Measurements from ENCODE around the gene TMEM150B. TPM values are rescaled to one million over a fixed set of nuclear protein-coding genes. Genes with fewer than 3 reads are reported as not detected.

TMEM150B gene
- total and polyA plus RNA-seq, 4 donors, result 0.81 to 3.3 (median 2.0) TPM

GRCh38 chr19:55269299-55269698, 55.8 kb downstream of the TMEM150B start:
- H3K4me1 ChIP-seq (ENCODE audit: control insufficient read depth in 4 of 4, insufficient read depth in 4 of 4, low read length in 3 of 4), result no peaks in the 10 kb centered on the region
- WGBS, result 97% methylated on average over 8 of the region's 8 CpGs
- no peak for DNase-seq (ENCODE audit: low spot score)
- TF ChIP-seq HNF4G (IDR thresholded peaks at IDR 0.05), result no peak
- no peak for TF ChIP-seq GABPA (IDR thresholded peaks at IDR 0.05 in 1 of 2, conservative IDR thresholded peaks at IDR 0.05 in 1 of 2)
- TF ChIP-seq TAF1 (conservative IDR thresholded peaks at IDR 0.05), result no peak
- no peak for TF ChIP-seq NR2F2 (IDR thresholded peaks at IDR 0.05)
- TF ChIP-seq ATF3 (IDR thresholded peaks at IDR 0.05), result no peak
- no peak for TF ChIP-seq FOXA1 (IDR thresholded peaks at IDR 0.05)
- TF ChIP-seq SP1 (IDR thresholded peaks at IDR 0.05), result no peak
- no peak for TF ChIP-seq CTCF (IDR thresholded peaks at IDR 0.05; ENCODE audit: low read depth, low read length, missing input control)
- TF ChIP-seq, protein P1, sequence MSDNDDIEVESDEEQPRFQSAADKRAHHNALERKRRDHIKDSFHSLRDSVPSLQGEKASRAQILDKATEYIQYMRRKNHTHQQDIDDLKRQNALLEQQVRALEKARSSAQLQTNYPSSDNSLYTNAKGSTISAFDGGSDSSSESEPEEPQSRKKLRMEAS (IDR thresholded peaks at IDR 0.05), result no peak
- peaks cover 3 to 25% (median 4%) of the 10 kb centered on the region in 4 donors for H3K36me3 ChIP-seq (ENCODE audit: control insufficient read depth in 4 of 4, insufficient read depth in 3 of 4, low read depth in 1 of 4, low read length in 3 of 4)
- H3K9ac ChIP-seq (ENCODE audit: low read depth in 1 of 2, low read length in 2 of 2), result no peak overlapping the region
- H3K27me3 ChIP-seq (ENCODE audit: control insufficient read depth in 4 of 4, insufficient read depth in 4 of 4, low read length in 3 of 4), result no peaks in the 10 kb centered on the region
- H3K9me3 ChIP-seq (ENCODE audit: control insufficient read depth in 4 of 4, low read length in 3 of 4), result no peaks in the 10 kb centered on the region
- no peak overlapping the region for H3K4me3 ChIP-seq (ENCODE audit: low read depth in 1 of 3, low read length in 3 of 3)
- no peak overlapping the region for H3K27ac ChIP-seq (ENCODE audit: low read depth in 1 of 2, low read length in 2 of 2)

DNA sequence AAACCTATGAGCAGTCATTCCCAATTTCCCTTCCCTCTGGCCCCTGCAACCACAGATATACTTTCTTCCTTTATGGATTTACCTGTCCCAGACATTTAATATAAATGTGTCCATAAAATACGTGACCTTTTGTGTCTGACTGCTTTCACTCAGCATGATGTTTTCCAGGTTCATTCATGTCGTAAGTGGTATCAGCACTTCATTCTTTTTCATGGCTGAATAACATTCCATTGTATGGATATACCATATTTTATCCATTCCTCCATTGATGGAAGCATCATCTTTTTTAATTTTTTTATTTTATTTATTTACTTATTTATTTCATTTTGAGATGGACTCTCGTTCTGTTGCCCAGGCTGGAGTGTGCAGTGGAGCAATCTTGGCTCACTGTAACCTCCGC, 58.3 kb downstream of the TMEM150B start:
- H3K9ac ChIP-seq (ENCODE audit: low read depth in 1 of 2, low read length in 2 of 2), result no peak overlapping the region
- peaks cover 0 to 10% (median 1%) of the 10 kb centered on the region in 4 donors for H3K36me3 ChIP-seq (ENCODE audit: control insufficient read depth in 4 of 4, insufficient read depth in 3 of 4, low read depth in 1 of 4, low read length in 3 of 4)
- 99% methylated on average over 4 of the region's 4 CpGs for WGBS
- H3K4me1 ChIP-seq (ENCODE audit: control insufficient read depth in 4 of 4, insufficient read depth in 4 of 4, low read length in 3 of 4), result no peaks in the 10 kb centered on the region
- no peak overlapping the region for H3K4me3 ChIP-seq (ENCODE audit: low read depth in 1 of 3, low read length in 3 of 3)
- TF ChIP-seq, protein P1 (IDR thresholded peaks at IDR 0.05), result no peak
- TF ChIP-seq FOXA2 (IDR thresholded peaks at IDR 0.05), result no peak
- no peak for TF ChIP-seq CTCF (IDR thresholded peaks at IDR 0.05; ENCODE audit: low read depth, low read length, missing input control)
- TF ChIP-seq FOXA1 (IDR thresholded peaks at IDR 0.05), result no peak
- TF ChIP-seq RXRA (IDR thresholded peaks at IDR 0.05), result no peak
- TF ChIP-seq, protein P2, sequence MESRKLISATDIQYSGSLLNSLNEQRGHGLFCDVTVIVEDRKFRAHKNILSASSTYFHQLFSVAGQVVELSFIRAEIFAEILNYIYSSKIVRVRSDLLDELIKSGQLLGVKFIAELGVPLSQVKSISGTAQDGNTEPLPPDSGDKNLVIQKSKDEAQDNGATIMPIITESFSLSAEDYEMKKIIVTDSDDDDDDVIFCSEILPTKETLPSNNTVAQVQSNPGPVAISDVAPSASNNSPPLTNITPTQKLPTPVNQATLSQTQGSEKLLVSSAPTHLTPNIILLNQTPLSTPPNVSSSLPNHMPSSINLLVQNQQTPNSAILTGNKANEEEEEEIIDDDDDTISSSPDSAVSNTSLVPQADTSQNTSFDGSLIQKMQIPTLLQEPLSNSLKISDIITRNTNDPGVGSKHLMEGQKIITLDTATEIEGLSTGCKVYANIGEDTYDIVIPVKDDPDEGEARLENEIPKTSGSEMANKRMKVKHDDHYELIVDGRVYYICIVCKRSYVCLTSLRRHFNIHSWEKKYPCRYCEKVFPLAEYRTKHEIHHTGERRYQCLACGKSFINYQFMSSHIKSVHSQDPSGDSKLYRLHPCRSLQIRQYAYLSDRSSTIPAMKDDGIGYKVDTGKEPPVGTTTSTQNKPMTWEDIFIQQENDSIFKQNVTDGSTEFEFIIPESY (IDR thresholded peaks at IDR 0.05), result no peak
- no peak for TF ChIP-seq HNF4A (conservative IDR thresholded peaks at IDR 0.05)
- no peak for TF ChIP-seq JUND (IDR thresholded peaks at IDR 0.05)
- TF ChIP-seq HNF4G (IDR thresholded peaks at IDR 0.05), result no peak
- TF ChIP-seq ATF3 (IDR thresholded peaks at IDR 0.05), result no peak
- TF ChIP-seq YY1 (IDR thresholded peaks at IDR 0.05), result no peak
- TF ChIP-seq RAD21 (IDR thresholded peaks at IDR 0.05), result no peak
- no peak for TF ChIP-seq SP1 (IDR thresholded peaks at IDR 0.05)
- TF ChIP-seq NR2F2 (IDR thresholded peaks at IDR 0.05), result no peak
- TF ChIP-seq, protein P3, sequence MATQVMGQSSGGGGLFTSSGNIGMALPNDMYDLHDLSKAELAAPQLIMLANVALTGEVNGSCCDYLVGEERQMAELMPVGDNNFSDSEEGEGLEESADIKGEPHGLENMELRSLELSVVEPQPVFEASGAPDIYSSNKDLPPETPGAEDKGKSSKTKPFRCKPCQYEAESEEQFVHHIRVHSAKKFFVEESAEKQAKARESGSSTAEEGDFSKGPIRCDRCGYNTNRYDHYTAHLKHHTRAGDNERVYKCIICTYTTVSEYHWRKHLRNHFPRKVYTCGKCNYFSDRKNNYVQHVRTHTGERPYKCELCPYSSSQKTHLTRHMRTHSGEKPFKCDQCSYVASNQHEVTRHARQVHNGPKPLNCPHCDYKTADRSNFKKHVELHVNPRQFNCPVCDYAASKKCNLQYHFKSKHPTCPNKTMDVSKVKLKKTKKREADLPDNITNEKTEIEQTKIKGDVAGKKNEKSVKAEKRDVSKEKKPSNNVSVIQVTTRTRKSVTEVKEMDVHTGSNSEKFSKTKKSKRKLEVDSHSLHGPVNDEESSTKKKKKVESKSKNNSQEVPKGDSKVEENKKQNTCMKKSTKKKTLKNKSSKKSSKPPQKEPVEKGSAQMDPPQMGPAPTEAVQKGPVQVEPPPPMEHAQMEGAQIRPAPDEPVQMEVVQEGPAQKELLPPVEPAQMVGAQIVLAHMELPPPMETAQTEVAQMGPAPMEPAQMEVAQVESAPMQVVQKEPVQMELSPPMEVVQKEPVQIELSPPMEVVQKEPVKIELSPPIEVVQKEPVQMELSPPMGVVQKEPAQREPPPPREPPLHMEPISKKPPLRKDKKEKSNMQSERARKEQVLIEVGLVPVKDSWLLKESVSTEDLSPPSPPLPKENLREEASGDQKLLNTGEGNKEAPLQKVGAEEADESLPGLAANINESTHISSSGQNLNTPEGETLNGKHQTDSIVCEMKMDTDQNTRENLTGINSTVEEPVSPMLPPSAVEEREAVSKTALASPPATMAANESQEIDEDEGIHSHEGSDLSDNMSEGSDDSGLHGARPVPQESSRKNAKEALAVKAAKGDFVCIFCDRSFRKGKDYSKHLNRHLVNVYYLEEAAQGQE (IDR thresholded peaks at IDR 0.05), result no peak
- no peak for TF ChIP-seq TAF1 (conservative IDR thresholded peaks at IDR 0.05)
- no peak overlapping the region for H3K27ac ChIP-seq (ENCODE audit: low read depth in 1 of 2, low read length in 2 of 2)
- no peak for DNase-seq (ENCODE audit: low spot score)
- H3K9me3 ChIP-seq (ENCODE audit: control insufficient read depth in 4 of 4, low read length in 3 of 4), result no peaks in the 10 kb centered on the region
- H3K27me3 ChIP-seq (ENCODE audit: control insufficient read depth in 4 of 4, insufficient read depth in 4 of 4, low read length in 3 of 4), result no peaks in the 10 kb centered on the region
